Esophagus (tissue), 2 donors: ENCODE data around the gene DEFB113. TPM values are rescaled to one million over a fixed set of nuclear protein-coding genes. Genes with fewer than 3 reads are reported as not detected.
"Not testable (repeated sequence)": the region's sequence is repeated elsewhere in the genome, so short reads cannot be mapped to it uniquely, and the experiment has no call there.

Experiments
- H3K27ac ChIP-seq, 2 donors: one replicate each; pipeline ENCODE4 v1.5.1; 2013; ENCODE audit warnings: low read depth in 2 of 2, mild to moderate bottlenecking in 2 of 2, inconsistent platforms in 1 of 2, low read length in 1 of 2, moderate library complexity in 1 of 2
- H3K27me3 ChIP-seq, 2 donors: one replicate each; pipeline ENCODE4 v1.6.1; 2013; ENCODE audit warnings: low read length in 2 of 2, control low read depth in 1 of 2, mild to moderate bottlenecking in 1 of 2; ENCODE audit not compliant: insufficient read depth in 2 of 2, control insufficient read depth in 1 of 2
- H3K36me3 ChIP-seq, 2 donors: one replicate each; pipeline ENCODE4 v1.6.1; 2013; ENCODE audit warnings: low read length in 1 of 2; ENCODE audit not compliant: control insufficient read depth in 2 of 2, insufficient read depth in 2 of 2
- H3K4me1 ChIP-seq, 2 donors: one replicate each; pipeline ENCODE4 v1.6.1; 2013; ENCODE audit warnings: low read length in 1 of 2; ENCODE audit not compliant: control insufficient read depth in 2 of 2, insufficient read depth in 2 of 2
- H3K4me3 ChIP-seq, 2 donors: one replicate each; pipeline ENCODE4 v1.5.1; 2013; ENCODE audit warnings: low read length in 2 of 2, mild to moderate bottlenecking in 2 of 2, low read depth in 1 of 2, moderate library complexity in 1 of 2
- H3K9me3 ChIP-seq, 2 donors: one replicate each; pipeline ENCODE4 v1.6.1; 2013; ENCODE audit warnings: mild to moderate bottlenecking in 2 of 2, low read depth in 1 of 2, low read length in 1 of 2, moderate library complexity in 1 of 2; ENCODE audit not compliant: control insufficient read depth in 2 of 2, insufficient read depth in 1 of 2
- WGBS, 2 donors: extraction: QIAGEN DNeasy Blood & Tissue Kit; methylation state at CpG; one replicate each; pipeline ENCODE4 v1.1.7; 2013; 5-methylcytosine and 5-hydroxymethylcytosine counted together
- polyA plus RNA-seq, 2 donors: library from polyadenylated mRNA; stranded (reverse); fragments of 200-250 nt; gene quantifications; one replicate each; pipeline ENCODE4 v1.2.3, GENCODE V29; 2013
- donor health status: healthy with polysubstance abuse.
- donor health status: Bipolar disorder and iron deficiency.

The DEFB113 gene
- polyA plus RNA-seq, 2 donors, result not detected

- WGBS, 2 donors, result 87 to 93% methylated on average over 3 of the region's 3 CpGs
- H3K27ac ChIP-seq, H3K36me3 ChIP-seq, H3K4me3 ChIP-seq, H3K9me3 ChIP-seq, H3K4me1 ChIP-seq, H3K27me3 ChIP-seq: not testable (repeated sequence)
Observed at GRCh38 chr6:49944068-49944467, 25.4 kb downstream of the DEFB113 start.

GRCh38 chr6:49939993-49940498, 29.4 kb downstream of the DEFB113 start:
- H3K4me1 ChIP-seq, result no peaks in the 10 kb centered on the region
- H3K27me3 ChIP-seq, result no peaks in the 10 kb centered on the region
- H3K9me3 ChIP-seq, result no peaks in the 10 kb centered on the region
- 65 to 79% methylated on average over 3 of the region's 3 CpGs for WGBS, 2 donors
- H3K27ac ChIP-seq, result no peak overlapping the region
- H3K4me3 ChIP-seq, result no peak overlapping the region
- no peaks in the 10 kb centered on the region for H3K36me3 ChIP-seq

GRCh38 chr6:49937811-49938210, 31.6 kb downstream of the DEFB113 start:
- no peaks in the 10 kb centered on the region for H3K4me1 ChIP-seq
- no peak overlapping the region for H3K4me3 ChIP-seq
- H3K27me3 ChIP-seq, result no peaks in the 10 kb centered on the region
- H3K27ac ChIP-seq, result no peak overlapping the region
- H3K36me3 ChIP-seq, result no peaks in the 10 kb centered on the region
- peaks cover 0 to 3% of the 10 kb centered on the region in 2 donors for H3K9me3 ChIP-seq

- H3K27ac ChIP-seq, result no peak overlapping the region
- H3K27me3 ChIP-seq, result no peaks in the 10 kb centered on the region
- 53 to 69% methylated on average over 2 of the region's 2 CpGs for WGBS, 2 donors
- H3K4me1 ChIP-seq, result no peaks in the 10 kb centered on the region
- H3K4me3 ChIP-seq, result no peak overlapping the region
- peaks cover 0 to 3% of the 10 kb centered on the region in 2 donors for H3K9me3 ChIP-seq
- H3K36me3 ChIP-seq, result no peaks in the 10 kb centered on the region
Observed at GRCh38 chr6:49937017-49937416, 32.4 kb downstream of the DEFB113 start.

GRCh38 chr6:49935387-49935786, 34.0 kb downstream of the DEFB113 start:
- 73 to 83% methylated on average over 3 of the region's 3 CpGs for WGBS, 2 donors
- H3K27ac ChIP-seq, result no peak overlapping the region
- H3K27me3 ChIP-seq, result no peaks in the 10 kb centered on the region
- no peaks in the 10 kb centered on the region for H3K4me1 ChIP-seq
- peaks cover 0 to 3% of the 10 kb centered on the region in 2 donors for H3K9me3 ChIP-seq
- no peaks in the 10 kb centered on the region for H3K36me3 ChIP-seq
- no peak overlapping the region for H3K4me3 ChIP-seq

GRCh38 chr6:49934770-49935169, 34.7 kb downstream of the DEFB113 start:
- Histone ChIP-seq H3K9me3 (peaks cover 0 to 3% of the 10 kb centered on the region in 2 donors), H3K4me1 (no peaks in the 10 kb centered on the region), H3K36me3 (no peaks in the 10 kb centered on the region), H3K27me3 (no peaks in the 10 kb centered on the region), H3K4me3 (no peak overlapping the region), H3K27ac (no peak overlapping the region)
- WGBS, 2 donors, result 56 to 71% methylated on average over 1 of the region's 1 CpG

GRCh38 chr6:49933526-49933925, 35.9 kb downstream of the DEFB113 start:
- no peak overlapping the region for H3K4me3 ChIP-seq
- 89 to 96% methylated on average over 20 to 21 of the region's 21 CpGs for WGBS, 2 donors
- H3K27me3 ChIP-seq, result no peaks in the 10 kb centered on the region
- no peaks in the 10 kb centered on the region for H3K4me1 ChIP-seq
- no peak overlapping the region for H3K27ac ChIP-seq
- no peaks in the 10 kb centered on the region for H3K36me3 ChIP-seq
- H3K9me3 ChIP-seq, result peaks cover 0 to 3% of the 10 kb centered on the region in 2 donors

GRCh38 chr6:49929340-49929739, 40.1 kb downstream of the DEFB113 start:
- Histone ChIP-seq H3K27ac (no peak overlapping the region), H3K36me3 (no peaks in the 10 kb centered on the region), H3K4me1 (no peaks in the 10 kb centered on the region), H3K9me3 (peaks cover 0 to 3% of the 10 kb centered on the region in 2 donors), H3K4me3 (no peak overlapping the region), H3K27me3 (no peaks in the 10 kb centered on the region)

- Histone ChIP-seq H3K4me3 (no peak overlapping the region), H3K4me1 (no peaks in the 10 kb centered on the region), H3K9me3 (no peaks in the 10 kb centered on the region), H3K36me3 (no peaks in the 10 kb centered on the region), H3K27me3 (no peaks in the 10 kb centered on the region), H3K27ac (no peak overlapping the region)
- WGBS, 2 donors, result 64 to 65% methylated on average over 3 of the region's 3 CpGs
Observed at GRCh38 chr6:49923826-49924225, 45.6 kb downstream of the DEFB113 start.

GRCh38 chr6:49919935-49920644, 49.3 kb downstream of the DEFB113 start:
- 77 to 85% methylated on average over 5 of the region's 5 CpGs for WGBS, 2 donors
- Histone ChIP-seq H3K4me1 (no peaks in the 10 kb centered on the region), H3K27me3 (no peaks in the 10 kb centered on the region), H3K27ac (no peak overlapping the region), H3K4me3 (no peak overlapping the region), H3K36me3 (no peaks in the 10 kb centered on the region), H3K9me3 (no peaks in the 10 kb centered on the region)
